K562 (cell line): ENCODE data around the gene GBX1. TPM values are rescaled to one million over a fixed set of nuclear protein-coding genes. Genes with fewer than 3 reads are reported as not detected.

ENCODE experiments used
- CBX5 ChIP-seq: IDR thresholded peaks from 2 replicates; pipeline ENCODE4 v1.6.1; 2014; ENCODE audit warnings: low read depth, borderline replicate concordance
- FOXP1 ChIP-seq: sonication (generic); formaldehyde crosslinking; IDR thresholded peaks from 2 replicates; pipeline ENCODE4 v1.8.0; 2022; ENCODE audit warnings: mild to moderate bottlenecking, missing genetic modification reagents
- HDGF ChIP-seq: fragments of 450-650 bp; IDR thresholded peaks from 2 replicates; pipeline ENCODE4 v1.6.1; 2016
- KAT8 ChIP-seq: fragments of 450-650 bp; IDR thresholded peaks from 2 replicates; pipeline ENCODE4 v1.6.1; 2016; ENCODE audit warnings: low read depth, mild to moderate bottlenecking
- MYNN ChIP-seq, 2 experiments: sonication (generic); formaldehyde crosslinking in 1 of 2; IDR thresholded peaks; 2 replicates each; pipeline versions ENCODE4 v1.5.0 to v1.6.1; 2016 to 2020; ENCODE audit warnings: antibody characterized with exemption in 1 of 2, missing genetic modification reagents in 1 of 2
- NCOA6 ChIP-seq: fragments of 450-650 bp; IDR thresholded peaks from 2 replicates; pipeline ENCODE4 v1.6.1; 2017; ENCODE audit warnings: mild to moderate bottlenecking
- PREB ChIP-seq: sonication (generic); formaldehyde crosslinking; IDR thresholded peaks from 2 replicates; pipeline ENCODE4 v1.8.1; 2023; ENCODE audit warnings: mild to moderate bottlenecking, missing genetic modification reagents
- STAT5B ChIP-seq: fragments of 250-450 bp; sonication (Bioruptor Pico); IDR thresholded peaks from 2 replicates; pipeline ENCODE4 v1.8.0; 2021; ENCODE audit warnings: mild to moderate bottlenecking, inconsistent platforms
- TRIM25 ChIP-seq: fragments of 450-650 bp; IDR thresholded peaks from 2 replicates; pipeline ENCODE4 v1.7.0; 2016; ENCODE audit warnings: borderline replicate concordance
- ZBTB49 ChIP-seq: sonication (generic); formaldehyde crosslinking; IDR thresholded peaks from 2 replicates; pipeline ENCODE4 v1.8.0; 2022; ENCODE audit warnings: missing genetic modification reagents, mild to moderate bottlenecking, borderline replicate concordance
- polyA plus RNA-seq, 8 experiments: library from polyadenylated mRNA; depleted of rRNA in 4 of 8; stranded (reverse) in 5 of 8; unstranded in 3 of 8; fragments of >200 nt; fragmentation: Nextera tagmentation in 2 of 8; fragmentation: Illumina TruSeq in 1 of 8; extraction: Ambion mirVana in 2 of 8; extraction: Trizol in 1 of 8; gene quantifications; 2 replicates each; pipeline versions ENCODE4 v1.2.1 to v1.2.3, GENCODE V29; 2011 to 2014; ENCODE audit warnings: inconsistent platforms in 1 of 8, missing spikeins in 1 of 8
- total RNA-seq, 7 experiments: library from RNA; depleted of rRNA in 6 of 7; stranded (reverse); fragments of >200 nt in 6 of 7; fragmentation: Illumina TruSeq in 2 of 7; extraction: Trizol in 2 of 7; gene quantifications; 2 replicates each; pipeline versions ENCODE4 v1.2.1 to v1.2.3, GENCODE V29; 2011 to 2021; ENCODE audit warnings: low replicate concordance in 1 of 7

Gene GBX1
- total and polyA plus RNA-seq, 9 of the 15 experiments (the other 6 are each of a cell fraction or from before 2014, with no cell fraction given), result not detected

- no peak for TF ChIP-seq ZBTB49 (CRISPR knock-in tag)
- TF ChIP-seq TRIM25, result no peak
- no peak; the same call in 1 of the 2 replicates for TF ChIP-seq CBX5
- TF ChIP-seq KAT8, result no peak
- 0 out of 2 replicates have a peak, but pooled peaks have one; percentile 53 for TF ChIP-seq HDGF
- no peak for TF ChIP-seq STAT5B (CRISPR knock-in tag)
- peak; percentile 84; the same call in 1 of the 2 replicates for TF ChIP-seq MYNN (IDR thresholded peaks at IDR 0.05)
- no peak for TF ChIP-seq MYNN (CRISPR knock-in tag; IDR thresholded peaks at IDR 0.05)
- TF ChIP-seq NCOA6, result no peak
- peak; percentile 73; the same call in 1 of the 2 replicates for TF ChIP-seq PREB (CRISPR knock-in tag)
- peak; percentile 79 for TF ChIP-seq FOXP1 (CRISPR knock-in tag)
Measured at GRCh38 chr7:151172273-151173141, 5.0 kb upstream of the GBX1 start (continued).
